GM18868 (cell line): ENCODE results near the gene TPX2.

Experiments used
- ATAC-seq: cut with Tn5 transposase; IDR thresholded peaks from one replicate; pipeline ENCODE4 v1.9.1; 2021; ENCODE audit warnings: mild to moderate bottlenecking, moderate library complexity; ENCODE audit not compliant: unreplicated experiment

The TPX2 gene

DNA sequence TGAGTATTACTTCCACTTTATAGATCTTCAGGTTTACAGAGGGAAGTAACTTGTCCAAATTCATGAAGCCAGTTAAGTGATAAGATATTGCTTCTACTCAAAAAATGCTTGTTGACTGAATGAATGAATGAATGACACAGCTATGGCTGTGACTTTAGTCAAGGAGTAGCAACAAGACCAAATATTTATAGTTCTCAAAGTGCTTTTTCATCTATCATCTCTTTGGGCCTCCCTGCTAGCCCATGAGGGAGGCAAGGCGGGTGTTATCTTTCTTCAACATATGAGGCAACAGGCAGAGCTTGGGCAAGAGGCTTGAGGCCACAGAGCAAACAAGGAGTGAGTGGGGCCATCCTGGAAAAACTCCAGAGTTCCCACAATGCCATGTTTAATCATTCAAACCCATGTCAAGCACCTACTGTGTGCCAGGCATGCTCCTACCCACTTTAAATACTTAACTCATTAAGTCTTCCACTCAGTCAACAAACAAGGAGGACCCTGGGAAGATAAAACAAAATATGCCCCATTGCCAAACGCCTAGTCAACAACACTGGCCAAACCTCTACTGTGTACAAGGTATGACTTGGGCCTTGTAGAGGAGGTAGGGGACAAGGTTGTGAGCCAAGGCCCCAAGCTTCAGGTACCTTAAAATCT is 32.4 kb upstream of the TPX2 start:
- ATAC-seq: no peak

- no peak for ATAC-seq
These were observed 31.9 kb upstream of the TPX2 start for GRCh38 chr20:31707258-31707615.

- no peak for ATAC-seq
These were observed 30.9 kb upstream of the TPX2 start for GRCh38 chr20:31707994-31708735.

- no peak for ATAC-seq
These were observed 30.2 kb upstream of the TPX2 start for GRCh38 chr20:31708736-31709534.

DNA sequence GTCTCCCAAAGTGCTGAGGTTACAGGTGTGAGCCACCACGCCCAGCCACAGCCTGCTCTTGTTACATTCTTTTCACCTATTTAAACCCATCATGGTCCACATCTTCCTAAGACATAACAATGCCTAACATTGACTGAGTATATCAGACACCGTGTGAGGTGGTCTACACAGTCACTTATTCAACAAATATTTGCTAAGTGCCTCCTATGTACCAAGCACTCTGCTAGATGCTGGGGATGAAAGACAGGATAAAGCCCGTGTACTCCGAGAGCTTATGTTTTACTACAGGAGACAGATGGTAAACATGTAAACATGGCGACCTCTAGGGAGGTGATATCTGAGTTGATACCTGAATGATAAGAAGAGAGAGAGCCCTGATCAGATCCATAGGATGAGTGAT is 29.2 kb upstream of the TPX2 start:
- ATAC-seq: no peak

DNA sequence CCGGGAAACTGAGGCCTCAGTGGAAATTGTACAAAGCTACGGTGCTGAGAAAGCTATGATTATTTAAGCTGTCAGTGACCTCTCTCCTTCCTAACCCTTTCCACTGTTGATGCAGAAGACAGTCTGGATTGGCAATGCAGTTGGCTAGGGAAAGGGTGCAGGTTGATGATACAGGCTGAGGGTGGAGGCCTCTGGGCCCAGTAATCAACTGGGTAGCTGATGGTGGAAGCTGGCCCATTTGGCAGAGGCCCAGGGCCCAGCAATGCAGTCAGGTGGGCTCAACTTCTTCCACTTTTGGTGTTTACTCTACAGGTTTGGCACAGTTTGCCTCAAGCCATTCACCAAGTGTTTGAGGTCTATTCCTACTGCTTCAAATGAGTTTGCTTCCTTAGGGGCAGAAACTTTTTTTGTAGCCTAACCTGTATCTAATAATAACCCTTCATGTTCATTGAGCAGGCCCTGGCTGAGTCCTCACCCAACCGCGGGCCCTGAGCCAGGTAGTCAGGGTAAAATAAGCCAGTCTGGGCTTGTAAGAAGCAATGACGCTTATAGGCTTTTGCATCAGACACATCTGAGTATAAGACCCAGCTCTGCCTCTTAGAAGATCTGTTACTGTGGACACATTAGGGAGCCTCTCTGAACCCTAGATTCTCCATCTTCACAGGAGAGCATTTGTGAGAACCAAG is 28.5 kb upstream of the TPX2 start:
- ATAC-seq: no peak

GRCh38 chr20:31711179-31712111 is 27.6 kb upstream of the TPX2 start:
- no peak for ATAC-seq

- ATAC-seq: no peak
These were observed 27.0 kb upstream of the TPX2 start for GRCh38 chr20:31712112-31712553.

DNA sequence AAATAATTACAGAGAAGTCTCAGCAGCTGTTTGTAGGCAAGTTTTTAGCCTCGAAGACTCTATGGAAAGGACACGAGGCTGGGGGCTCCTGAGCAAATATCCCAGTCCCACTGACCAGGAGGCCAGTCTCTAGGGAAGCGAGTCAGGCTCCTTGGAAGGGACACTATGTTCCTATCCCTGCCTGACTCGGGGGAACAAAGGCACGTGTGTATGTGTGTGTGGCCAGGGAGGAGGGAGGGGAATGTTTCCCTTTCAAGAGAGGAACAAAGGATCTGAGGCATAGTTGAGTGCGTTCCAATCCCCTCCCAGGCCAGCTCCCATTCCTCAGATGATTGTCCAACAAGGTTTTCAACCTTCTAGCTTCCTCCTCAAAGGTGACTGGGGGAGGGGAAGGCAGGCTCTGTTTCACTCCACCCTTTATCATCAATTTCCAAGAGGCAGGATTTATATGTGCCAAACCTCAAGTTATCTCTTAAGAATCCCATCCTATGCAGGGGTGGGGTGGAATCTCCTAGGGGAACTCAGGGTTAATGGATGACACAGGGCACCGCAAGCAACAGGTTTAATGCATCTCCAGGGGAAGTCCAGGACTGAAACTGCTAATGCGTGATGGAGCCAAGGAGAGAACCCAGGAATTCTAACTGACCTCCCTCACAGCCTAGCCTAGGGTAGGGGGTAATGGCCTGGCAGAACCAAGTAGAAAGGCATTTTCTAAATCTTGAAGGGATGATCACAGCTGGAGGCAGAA is 26.4 kb upstream of the TPX2 start:
- no peak for ATAC-seq

DNA sequence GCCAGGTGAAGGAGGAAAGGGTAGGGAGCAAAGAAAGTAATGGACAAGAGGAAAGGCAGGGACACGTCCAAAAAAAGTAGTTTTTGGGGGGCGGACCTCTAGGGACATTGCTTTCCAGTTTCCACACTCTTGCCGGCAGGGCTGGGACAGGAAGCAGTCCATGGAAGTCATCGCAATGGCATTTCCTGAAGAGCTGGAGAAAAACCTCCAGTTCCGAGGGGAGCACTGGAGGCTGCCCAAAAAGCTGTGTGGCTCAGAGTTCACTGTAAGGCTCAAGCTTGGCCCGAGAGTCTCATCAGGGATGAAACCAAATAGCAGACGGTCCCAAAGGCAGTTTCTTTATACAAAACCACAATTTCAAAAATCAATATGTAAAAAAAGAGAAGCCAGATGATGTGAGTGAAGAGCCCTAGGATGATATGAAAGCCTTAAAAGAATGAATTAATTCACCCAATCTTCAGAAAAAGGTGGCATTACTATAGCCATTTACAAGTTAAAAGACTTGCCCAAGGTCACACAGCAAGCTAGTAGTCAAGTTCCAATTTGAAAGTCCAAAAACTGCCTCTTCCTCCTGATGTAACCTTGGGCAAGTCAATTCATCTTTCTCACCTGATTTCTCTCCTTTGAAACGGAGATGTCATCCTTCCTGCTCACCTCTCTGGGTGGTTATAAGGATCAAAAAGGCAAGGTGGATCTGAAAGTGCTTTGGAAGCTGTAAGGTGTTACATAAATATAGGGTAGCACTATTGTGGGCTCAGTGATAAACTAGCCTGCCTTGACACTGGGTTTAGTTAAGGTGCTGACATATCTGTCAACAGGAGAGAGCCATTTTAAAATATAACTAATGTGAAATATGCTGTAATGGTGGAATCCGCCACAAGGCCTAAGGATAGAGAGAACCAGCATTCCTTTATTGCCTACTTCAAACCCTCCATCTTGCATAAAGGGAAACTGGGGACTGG is 25.5 kb upstream of the TPX2 start:
- ATAC-seq: no peak

DNA sequence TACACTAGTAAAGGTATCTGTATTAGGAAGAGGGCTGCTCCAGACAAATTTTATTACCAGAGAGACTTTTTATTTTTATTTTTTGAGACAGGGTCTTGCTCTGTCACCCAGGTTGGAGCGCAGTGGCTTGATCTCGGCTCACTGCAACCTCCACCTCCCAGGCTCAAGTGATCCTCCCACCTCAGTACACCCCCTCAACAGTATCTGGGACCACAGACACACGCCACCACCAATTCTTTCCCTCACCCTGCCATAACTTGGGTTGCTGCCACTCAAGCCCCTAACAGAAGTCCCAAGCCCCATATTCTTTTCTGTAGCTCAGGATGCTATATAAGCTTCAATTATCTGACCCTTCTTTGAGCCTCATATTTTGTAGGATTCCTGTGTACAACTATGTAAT is 23.3 kb upstream of the TPX2 start:
- ATAC-seq: no peak

GRCh38 chr20:31716351-31716750 is 22.7 kb upstream of the TPX2 start:
- ATAC-seq: no peak

DNA sequence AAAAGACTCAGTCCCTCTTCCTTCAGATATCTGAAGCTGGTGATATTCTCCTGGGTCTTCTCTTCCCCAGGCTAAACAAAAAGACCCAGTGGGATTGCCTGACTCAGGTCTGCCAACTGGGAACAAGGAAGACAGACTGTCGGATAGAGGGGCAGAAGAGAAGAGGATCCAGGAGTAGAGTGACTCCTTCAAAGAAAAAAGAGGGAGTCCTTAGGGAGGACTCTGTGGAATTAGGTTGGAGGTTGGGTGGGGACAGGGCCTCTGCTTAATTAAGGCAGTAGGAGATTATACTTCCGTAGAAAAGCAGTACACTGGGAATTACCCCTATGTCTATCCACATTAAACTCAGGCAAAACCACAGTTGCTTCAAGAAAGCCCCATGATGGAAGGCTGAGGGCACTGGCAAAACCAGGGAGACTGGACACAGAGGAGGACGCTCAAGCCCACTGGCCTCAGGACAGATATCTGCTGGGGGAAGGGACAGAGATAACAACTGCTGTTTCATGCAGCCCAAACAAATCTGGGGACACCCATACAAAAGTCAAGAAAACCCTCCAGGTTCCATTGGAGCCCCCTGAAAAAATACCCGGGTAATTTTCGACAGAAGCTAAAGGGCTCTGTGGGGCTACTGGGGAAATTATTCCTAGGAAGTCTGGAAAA is 22.1 kb upstream of the TPX2 start:
- peak; percentile 34 for ATAC-seq

- ATAC-seq: peak; percentile 66
These were observed 21.4 kb upstream of the TPX2 start for GRCh38 chr20:31717478-31718201.

DNA sequence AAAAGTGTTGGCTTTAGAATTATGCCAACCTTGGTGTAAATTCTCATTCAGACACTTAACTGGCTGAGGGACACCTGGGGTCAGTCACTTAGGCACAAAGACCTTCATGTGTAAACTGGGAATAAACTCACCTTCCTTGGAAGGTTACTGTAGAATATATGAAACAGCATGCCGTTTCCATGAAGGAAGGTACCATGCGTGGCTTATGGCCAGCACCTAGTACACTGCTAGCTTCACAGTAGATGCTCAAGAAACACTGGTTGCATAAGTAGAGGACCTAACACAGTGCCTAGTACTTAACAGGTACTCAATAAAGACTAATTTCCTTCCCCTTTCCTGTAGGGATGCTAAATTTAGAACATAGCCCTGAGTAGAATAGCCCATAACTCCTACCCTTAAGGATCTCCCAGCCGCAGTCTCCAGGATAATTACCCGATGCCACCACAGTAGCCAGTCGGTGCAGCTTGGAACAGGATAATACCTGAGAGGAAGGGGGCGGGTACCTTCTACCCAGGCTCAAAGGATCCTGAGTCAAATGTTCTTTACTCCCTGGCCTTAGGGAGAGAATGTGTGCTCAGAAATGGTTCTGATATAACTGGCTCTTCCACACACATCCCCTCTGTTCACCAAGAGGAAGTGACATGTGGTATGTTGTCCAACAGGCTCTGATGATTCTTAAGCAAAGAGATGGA is 20.0 kb upstream of the TPX2 start:
- no peak for ATAC-seq

GRCh38 chr20:31719644-31720485 is 19.2 kb upstream of the TPX2 start:
- ATAC-seq: no peak
